Activated CD4-positive, CD25-positive, alpha-beta regulatory T cell treated with anti-CD3 and anti-CD28 coated beads, Interleukin-2, amount 50 U/mL, for 72 hours (primary cell): ENCODE data around the gene TMOD1.
A peak's percentile ranks its signal among the peaks of the same experiment; 100 is the strongest.
"Not testable (repeated sequence)": the region's sequence is repeated elsewhere in the genome, so short reads cannot be mapped to it uniquely, and the experiment has no call there.

Source experiments
- DNase-seq: peaks from one replicate; pipeline ENCODE4 v3.0.0; 2021

Gene TMOD1

DNA sequence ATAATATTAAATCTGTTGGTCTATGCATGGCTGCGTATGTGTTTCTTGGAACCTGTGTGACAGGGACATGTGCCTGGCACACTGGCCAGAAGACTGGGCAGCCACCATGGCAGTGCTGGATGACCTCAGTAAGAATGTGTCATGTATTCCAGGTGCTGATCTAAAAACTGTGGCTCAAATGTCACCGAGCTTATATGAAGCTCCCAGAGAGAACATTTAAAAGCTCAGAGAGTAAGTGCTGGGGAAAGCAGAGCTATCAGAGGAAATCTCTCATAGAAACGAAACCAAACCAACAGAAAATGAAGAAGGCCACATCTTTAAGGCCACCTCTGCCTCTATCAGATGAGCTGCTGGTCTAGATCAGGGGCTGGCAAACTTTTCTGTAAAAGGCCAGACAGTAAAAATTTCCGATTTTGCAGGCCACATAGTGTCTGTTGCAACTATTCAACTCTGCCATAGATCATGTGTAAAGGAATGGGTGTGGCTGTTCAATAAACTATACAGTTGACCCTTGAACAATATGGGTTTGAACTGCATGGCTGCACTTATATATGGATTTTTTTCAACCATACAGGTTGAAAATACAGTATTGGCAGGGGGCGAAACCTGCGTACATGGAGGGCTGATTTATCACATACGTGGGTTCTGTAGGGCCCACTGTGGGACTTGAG is 99.9 kb downstream of the TMOD1 start:
- no peak for DNase-seq

DNA sequence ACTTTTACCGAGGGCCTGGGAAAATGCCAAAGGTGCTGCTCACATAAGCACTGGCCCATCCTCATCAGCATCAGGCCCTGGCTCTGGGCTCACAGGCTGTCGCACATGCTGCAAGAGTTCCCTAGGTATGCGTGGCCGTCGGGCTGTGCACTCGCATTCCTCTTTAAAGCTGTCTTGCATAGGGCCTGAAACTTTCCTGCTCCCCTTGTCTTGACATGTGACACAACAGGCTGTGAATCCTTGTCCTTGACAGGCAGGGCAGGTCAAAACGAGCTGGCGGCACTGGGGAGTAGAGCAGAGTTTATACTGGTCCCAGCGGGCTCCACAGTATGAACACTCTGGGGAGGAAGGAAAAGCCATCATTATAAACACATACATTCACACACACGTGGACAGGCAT is 101.0 kb downstream of the TMOD1 start:
- DNase-seq = no peak

DNA sequence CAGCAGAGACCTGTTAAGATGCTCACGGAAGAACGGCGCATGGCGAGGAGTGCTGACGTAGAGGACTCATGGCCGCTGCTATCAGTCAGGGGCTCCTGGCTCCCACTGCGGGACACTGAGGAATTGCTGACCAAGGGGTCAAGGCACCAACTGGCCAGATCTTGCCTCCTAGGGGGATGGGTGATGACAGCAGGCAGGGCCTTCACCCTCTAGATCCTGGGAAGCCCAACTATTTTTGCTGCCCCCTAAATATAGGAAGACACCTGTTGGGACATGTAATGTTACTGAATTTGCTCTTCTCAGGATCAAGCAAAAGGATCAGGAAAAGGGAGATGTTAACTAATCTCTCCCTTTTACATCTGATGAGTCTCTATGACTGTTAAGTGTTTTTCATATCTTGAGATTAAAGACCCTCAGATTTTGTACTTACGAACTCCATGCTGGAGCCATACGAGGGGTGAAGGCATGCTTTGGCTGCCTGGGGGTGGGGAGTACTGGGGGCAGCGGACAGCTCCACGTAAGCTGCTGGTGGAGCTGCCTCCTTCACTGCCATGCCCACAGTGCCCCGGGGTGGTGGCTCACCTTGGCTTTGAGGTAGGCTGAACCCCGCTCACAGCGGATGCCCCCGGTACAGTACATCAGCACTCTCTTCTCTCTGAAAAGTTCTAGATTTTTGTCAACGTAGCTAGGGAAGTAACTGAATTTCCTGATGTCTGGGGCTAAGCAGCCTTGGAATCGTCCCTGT is 103.6 kb downstream of the TMOD1 start:
- DNase-seq = no peak

DNA sequence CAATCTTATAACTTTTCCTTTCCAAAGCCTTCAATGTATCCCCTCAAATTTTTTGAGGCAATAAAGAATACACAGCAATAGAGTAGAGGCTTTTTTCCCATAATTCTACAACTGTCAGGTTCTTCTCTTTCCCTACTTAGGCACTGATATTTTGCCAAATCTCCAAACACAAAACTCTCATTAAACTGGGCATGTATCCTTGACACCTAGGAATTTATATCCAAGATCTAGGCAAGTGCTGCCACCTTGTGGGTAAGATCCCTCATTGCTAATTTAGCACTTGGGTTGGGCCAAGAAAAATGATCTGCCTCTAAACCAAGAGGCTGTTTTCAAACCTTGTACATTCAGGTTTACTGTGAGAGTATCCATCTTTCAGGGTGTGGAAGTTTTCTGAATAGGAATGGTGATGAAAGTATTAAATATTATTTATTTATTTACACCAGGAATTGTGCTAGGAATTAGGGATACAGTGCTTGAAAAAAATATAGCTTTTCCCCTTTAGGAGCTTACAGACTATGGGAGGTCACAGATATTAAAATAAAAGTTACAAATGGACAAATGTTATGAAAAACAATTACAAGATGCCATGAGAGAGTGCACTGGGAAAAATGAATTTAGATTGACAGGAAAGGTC is 114.1 kb downstream of the TMOD1 start:
- no peak for DNase-seq

DNA sequence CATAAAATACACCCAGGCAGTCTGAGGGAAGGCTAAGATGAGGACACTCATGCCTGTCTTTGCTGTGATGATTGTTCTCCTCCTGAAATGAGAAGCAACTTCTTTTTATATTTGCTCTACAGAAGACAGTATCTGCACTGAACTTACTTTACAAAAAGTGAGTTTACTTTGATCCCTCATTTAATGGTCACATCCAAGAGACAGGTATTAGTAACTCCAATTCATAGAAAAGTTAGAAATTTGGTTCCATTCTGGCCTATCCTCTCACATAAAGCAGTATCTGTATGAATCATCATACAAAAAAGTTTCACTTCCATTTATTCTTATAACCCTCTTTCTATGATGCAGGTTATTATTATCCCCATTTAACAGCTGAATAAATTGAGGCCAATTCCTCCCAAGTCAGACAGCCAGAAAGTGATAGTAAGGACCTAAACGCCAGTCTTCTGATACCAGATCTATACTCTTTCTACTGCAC is 116.5 kb downstream of the TMOD1 start:
- DNase-seq = no peak

DNA sequence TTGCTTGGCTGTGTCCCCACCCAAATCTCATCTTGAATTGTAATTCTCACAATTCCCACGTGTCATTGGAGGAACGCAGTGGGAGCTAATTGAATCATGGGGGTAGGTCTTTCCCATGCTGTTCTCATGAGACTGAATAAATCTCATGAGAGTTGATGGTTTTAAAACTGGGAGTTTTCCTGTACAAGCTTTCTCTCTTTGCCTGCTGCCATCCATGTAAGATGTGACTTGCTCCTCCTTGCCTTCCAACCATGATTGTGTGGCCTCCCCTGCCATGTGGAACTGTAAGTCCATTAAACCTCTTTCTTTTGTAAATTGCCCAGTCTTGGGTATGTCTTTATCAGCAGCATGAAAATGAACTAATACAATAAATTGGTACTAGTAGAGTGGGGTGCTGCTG is 118.6 kb downstream of the TMOD1 start:
- DNase-seq = not testable (repeated sequence)

DNA sequence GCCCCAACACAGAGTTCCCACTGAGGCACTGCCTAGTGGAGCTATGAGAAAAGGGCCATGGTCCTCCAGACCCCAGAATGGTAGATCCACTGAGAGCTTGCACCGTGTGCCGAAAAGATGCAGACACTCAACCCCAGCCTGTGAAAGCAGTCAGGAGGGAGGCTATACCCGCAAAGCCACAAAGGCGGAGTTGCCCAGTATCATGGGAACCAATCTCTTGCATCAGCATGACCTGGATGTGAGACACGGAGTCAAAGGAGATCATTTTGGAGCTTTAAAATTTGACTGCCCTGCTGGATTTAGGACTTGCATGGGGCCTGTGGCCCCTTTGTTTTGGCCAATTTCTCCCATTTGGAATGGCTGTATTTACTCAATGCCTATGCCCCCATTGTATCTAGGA is 121.0 kb downstream of the TMOD1 start:
- not testable (repeated sequence) for DNase-seq

DNA sequence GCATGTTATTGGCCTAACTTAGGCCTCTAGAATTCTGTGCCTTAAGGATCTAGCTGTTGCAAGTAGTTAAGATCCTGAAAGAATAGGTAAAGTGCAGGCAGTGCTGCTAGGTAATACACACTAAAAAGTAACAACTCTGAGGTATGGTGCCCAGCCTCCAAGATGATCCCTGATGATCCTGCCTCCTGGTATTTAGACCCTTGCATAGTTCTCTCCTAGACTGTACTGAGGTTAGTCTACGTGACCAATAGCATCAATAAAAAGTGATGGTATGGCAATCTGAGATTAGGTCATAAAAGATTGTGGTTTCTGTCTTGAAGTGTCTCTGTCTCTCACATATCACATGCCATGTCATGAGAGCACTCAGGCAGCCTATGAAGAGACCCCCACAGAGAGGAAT is 122.5 kb downstream of the TMOD1 start:
- no peak for DNase-seq

DNA sequence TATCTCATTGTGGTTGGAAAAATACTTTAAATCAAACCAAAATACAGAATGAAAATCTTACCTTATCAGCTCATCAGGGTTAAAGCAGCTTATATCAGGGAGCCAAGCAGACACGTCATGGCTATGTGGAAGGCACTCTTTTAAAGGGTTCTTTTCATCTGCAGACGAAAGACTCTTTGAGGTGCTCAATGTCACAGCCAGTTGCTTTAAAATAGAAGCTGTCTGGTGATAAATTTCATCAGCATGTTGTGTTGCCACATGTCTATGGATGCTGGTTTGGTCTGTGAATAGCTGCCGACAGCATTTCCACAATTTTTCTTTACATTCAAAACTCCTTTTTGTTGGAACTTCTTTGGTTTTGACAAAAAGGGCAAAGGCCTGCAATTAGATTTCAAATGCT is 124.2 kb downstream of the TMOD1 start:
- DNase-seq = no peak

DNA sequence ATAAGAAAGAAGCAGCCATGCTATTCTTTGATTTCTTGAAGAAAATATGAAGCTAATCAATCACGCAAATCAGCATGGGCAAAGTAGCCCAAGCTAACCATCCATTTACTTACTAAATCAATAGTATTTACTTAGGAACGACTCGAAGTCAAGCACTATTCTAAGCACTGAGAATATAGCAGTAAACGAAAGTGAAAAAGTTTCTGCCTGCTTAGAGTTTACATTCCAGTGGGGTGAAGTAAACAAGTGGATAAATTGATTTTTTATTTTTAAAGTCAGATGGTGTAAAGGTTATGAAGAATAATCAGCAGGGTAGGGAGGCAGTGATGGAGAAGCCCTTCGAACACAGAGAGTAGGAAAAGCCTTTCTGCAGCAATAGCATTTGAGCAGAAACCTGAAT is 126.2 kb downstream of the TMOD1 start:
- DNase-seq = no peak

DNA sequence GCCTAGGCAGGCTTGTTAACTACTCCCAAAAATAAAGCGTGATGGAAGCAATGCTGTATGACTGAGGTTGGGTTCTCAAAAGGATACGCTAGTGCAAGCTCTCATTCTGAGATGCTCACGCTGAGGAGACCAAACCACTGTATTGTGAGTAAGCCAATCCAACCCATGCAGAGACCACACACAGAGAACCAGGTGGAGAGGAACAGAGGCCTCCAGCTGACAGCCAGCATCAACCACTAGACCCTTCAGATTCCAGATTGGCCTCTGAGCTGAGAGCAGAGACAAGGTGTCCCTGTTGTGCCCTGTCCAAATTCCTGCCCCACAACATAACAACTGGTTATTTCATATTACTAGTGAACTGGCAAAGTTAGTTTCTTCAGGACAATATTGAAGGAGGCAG is 127.2 kb downstream of the TMOD1 start:
- DNase-seq = no peak

DNA sequence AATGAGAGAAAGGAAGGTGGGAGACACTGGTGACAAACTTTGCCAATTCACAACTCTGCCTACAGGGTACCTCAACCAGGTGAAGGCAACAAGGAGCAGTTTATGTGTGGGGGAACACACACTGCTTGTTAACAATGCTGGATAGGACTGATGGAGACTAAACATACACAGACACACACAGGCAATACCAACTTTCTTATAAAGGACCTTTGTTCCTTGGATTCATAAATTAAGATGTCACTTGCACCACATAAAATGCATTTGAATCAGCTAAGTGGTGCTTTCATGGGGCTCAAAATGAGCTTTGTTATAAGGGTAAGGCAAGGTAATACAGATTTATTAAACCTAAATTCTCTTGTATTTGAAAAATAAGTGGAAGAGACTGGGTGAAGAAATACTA is 127.7 kb downstream of the TMOD1 start:
- DNase-seq = no peak

DNA sequence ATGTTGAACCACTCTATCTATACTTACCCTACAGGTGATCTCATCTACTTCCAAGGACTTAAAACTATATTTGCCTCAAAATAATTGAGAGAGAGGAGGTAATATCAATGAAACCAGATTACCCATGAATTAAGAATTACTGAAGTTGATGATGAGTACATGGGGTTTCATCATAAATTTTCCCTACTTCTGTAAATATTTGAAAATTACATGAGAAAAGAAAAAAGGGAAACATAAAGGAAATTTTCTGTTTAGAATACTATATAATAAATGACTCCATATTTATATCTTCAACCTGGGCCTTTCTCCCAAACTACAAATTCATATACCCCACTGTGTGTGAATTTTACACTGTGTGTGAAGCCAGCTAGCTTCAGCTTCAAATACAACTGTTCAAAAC is 129.1 kb downstream of the TMOD1 start:
- DNase-seq = no peak

DNA sequence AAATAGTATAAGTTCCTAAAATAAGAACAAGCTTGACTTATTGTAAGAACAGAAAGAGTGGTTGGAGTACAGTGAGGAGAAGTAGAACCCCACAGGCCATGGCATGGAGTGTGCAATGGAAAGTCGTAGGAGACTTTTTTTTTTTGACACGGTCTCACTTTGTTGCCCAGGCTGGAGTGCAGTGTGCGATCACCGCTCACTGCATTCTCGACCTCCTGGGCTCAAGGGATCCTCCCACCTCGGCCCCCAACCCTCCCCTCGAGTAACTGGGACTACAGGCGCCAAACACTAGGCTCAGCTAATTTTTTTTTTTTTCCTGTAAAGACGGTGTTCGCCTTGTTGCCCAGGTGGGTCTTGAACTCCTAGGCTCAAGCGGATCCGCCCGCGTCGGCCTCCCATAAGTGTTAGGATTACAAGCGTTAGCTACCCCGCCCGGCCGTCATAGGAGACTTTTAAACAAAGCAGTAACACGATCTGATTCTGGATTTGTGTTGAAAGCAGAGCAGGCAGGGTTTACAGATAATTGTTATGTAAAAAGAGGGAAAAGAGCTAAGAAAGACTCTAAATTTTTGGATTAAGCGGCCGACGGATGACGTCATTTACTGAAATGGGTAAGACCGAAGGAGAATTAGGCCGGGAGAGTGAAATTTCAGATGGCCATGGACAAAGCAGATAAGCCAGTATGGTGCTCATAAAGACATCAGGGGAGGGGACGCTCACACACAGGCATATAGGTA is 130.9 kb downstream of the TMOD1 start:
- DNase-seq = no peak

DNA sequence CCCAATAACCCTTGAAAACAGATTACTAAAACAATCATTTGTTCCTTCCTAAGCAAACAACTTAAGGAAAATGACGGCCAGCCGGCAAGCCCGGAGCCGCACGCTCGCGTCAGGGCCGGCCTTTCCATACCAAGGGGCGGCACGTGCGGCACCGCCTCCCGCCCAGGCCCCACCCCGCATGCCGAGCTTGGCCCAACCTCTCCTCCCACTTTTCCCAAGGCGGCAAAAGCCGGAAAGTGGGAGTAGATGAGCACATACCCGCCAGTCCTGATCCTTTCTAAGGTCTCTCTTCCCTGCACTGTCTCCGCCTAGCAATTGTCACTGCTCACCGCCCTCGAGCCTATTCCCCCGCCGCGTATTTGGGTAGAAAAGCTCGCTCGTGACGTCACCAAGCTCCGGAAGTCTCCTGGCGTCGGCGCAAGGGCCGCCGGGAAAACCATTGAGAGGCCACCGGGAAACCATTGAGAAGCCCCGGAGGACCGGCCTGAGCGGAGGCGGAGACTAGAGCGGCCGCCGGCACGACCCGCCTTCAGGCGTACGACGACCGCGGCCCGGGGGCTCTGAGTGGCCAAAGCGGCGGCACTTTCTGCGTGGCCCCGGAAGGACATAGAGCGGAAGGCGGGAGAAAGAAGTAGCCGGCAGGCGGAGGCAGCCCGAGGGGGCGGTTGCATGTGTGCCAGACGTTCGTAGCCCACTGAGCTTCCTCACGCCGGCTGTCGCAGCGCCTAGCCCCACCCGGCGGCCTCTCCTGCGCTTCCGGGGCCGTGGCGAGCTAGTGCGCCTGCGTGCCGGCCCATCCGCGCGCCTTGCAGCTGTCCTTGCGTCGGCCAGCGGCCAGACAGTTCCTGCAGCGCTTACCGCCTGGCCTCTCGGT is 131.8 kb downstream of the TMOD1 start, which contains the start of the genes NCBP1 and TSTD2:
Gene NCBP1 (plus strand): TSS at position 837 of the 874 bp plus-strand sequence. CDS start 61 bp downstream, outside the sequence.
Gene TSTD2 (minus strand): TSS at position 384 of the 874 bp plus-strand sequence. CDS start 5,806 bp downstream, outside the sequence.
- peak; percentile 91 for DNase-seq

DNA sequence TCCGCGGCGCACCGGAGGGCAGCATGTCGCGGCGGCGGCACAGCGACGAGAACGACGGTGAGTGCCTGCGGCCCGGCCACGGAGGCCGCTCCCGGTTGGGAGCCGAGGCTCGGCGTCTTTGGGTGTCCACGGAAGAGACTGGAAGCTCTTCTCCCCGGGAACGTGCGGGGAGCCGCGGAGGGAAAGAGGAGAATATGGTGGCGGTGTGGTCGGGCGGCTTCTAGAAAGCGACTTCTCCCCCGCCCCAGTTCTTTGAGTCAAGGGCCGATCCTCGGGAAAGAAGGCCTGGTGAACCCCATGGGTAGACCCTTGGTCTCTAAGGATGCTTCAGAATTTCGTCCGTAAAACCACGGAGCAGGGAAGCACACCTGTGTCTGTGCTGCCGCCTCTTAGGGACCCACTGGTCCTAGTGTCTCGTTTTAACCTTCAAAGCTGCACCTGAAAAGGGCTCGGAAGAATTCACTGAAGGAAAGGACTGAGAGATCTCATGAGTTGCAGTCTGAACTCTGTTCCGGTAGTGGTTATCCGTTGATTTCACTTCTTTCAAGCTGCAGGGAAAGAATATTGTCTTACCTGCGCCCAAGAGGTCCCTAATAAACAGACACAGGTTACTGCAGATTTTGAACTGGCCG is 132.5 kb downstream of the TMOD1 start:
- no peak for DNase-seq

DNA sequence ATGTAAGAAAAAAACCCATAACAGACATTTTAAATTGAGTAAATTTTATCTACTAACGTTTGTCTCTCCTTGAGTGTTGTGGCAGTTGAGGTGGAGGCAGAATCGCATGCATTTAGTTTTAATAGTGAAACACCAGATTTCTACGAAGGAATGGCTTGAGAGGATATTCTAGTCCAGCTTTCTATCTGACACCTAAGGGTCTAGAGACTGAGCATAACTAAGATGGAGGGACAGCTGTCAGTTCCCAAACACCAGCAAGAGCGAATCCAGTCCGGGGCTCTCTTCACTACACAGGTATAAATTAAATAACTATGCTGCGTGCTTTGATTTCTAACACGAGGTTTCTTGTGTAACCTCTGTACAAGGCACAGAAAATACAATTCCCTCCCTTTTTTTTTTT is 133.6 kb downstream of the TMOD1 start:
- no peak for DNase-seq

DNA sequence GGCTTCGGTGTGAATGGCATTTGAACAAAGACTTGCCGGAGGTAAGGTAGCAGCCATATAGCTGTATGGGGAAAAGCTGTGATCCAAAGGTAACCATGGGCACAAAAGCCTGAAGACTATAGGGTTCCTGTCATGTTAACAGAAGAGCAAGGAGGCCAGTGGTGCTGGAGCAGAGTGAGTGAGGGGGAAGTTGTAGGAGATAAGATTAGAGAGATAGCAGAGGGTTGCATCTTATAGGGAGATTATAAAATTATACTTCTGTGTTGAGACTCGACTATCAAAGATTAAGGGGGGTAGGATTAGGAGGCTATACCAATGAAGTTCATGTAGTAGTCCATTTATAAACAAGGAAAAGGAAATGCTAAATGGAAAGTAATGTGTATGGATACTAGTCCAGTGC is 135.4 kb downstream of the TMOD1 start:
- no peak for DNase-seq

DNA sequence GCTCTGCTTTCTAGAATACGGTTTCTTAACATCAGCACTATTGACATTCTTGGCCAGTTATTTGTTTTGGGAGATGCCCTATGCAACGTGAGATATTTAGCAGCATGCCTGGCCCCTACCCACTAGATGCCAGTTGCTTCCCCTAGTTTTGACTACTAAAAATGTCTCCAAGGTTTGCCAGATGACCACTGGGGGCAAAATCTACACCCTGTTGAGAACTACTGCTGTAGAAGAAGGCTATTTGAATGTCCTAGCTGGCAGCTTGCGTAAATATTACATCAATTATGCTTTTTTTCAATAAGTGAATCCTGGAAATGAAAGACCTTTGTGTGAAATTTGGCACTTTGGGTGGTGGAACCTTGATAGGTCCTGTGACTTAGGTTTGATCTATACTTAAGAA is 137.2 kb downstream of the TMOD1 start:
- DNase-seq = no peak

DNA sequence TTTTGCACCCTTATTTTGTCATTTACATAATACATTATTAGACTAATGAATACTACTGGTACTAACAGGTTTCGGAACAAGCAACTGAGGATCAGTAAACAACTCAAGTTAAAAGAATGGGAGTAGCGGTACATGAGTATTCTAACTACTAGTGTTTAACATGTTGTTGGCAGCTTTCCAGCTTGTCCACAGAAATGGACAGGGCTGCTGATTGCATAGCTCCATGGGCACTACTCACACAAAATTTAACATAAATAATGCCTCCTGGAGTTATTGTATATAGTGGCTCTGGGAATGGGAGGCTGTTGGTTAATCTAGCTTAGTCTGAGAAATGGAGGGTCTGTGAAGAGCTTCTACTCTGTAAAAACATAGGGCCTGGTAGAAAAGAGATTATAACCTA is 138.9 kb downstream of the TMOD1 start:
- no peak for DNase-seq

DNA sequence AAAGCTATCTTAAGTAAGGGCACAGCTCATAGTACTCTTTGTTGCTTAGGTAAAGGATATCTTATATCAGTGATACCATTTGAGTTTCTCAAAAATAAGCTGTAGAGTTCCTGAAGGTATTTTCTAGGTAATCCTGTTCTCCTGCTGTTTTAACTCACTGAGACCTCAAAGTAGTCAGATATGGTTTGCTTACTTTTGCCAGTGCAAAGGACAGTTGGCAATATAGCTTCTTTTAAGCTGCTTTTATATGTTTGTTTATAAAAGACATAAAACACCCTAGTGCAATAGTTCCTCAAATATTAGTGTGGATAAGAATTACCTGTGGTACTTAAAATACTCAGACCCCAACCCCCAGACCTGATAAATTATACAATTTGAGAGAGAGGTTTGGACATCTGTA is 144.3 kb downstream of the TMOD1 start:
- DNase-seq = no peak

DNA sequence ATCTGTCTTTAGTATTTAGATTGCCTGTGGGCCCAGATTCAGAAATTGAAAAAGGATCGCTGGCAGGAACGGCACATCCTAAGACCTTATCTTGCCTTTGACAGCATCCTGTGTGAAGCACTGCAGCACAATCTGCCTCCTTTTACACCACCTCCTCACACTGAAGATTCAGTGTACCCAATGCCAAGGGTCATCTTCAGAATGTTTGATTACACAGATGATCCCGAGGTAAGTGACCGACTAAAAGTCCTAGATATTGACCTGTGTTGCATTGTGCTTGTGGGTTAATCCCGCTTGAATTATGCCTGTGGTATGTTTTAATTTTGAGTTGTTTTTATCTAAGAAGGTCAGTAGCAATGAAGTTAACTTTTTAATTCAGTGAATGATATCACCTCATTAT is 146.5 kb downstream of the TMOD1 start:
- no peak for DNase-seq
